DND-41 (cell line): ENCODE data around the gene CD96.

Experiments
- ATAC-seq: fragments of 200-7000 bp; cut with Tn5 transposase; 3 replicates; pipeline ENCODE4 v1.9.1; 2021; ENCODE audit warnings: low read depth; ENCODE audit not compliant: insufficient read depth
- DNase-seq: peaks from one replicate; pipeline ENCODE4 v3.0.0-alpha.2; 2020
- H2AFZ ChIP-seq: 2 replicates; pipeline ENCODE4 v1.6.0; 2012; ENCODE audit warnings: low read depth, low read length
- H3K27ac ChIP-seq: 2 replicates; pipeline ENCODE4 v1.5.1; 2012; ENCODE audit warnings: low read length, inconsistent platforms
- H3K27me3 ChIP-seq: fragments of 200-600 bp; sonication (generic); 2 replicates; pipeline ENCODE4 v1.6.0; 2012; ENCODE audit warnings: low read length, mild to moderate bottlenecking, inconsistent platforms; ENCODE audit not compliant: insufficient read depth, poor library complexity
- H3K36me3 ChIP-seq: 2 replicates; pipeline ENCODE4 v1.5.1; 2012; ENCODE audit warnings: low read length, inconsistent platforms; ENCODE audit not compliant: insufficient read depth
- H3K4me1 ChIP-seq: 2 replicates; pipeline ENCODE4 v1.5.1; 2012; ENCODE audit warnings: mild to moderate bottlenecking, low read length; ENCODE audit not compliant: insufficient read depth
- H3K4me2 ChIP-seq: 2 replicates; pipeline ENCODE4 v1.6.0; 2012; ENCODE audit warnings: mild to moderate bottlenecking, moderate library complexity, low read length, inconsistent platforms; ENCODE audit not compliant: insufficient read depth
- H3K4me3 ChIP-seq, 2 experiments: fragments of 200-600 bp in 1 of 2; shearing (Covaris generic) in 1 of 2; 2 replicates each; pipeline ENCODE4 v1.5.1; 2012 to 2016; ENCODE audit warnings: inconsistent platforms in 2 of 2, low read length in 2 of 2, mild to moderate bottlenecking in 2 of 2, low read depth in 1 of 2, moderate library complexity in 1 of 2
- H3K79me2 ChIP-seq: 2 replicates; pipeline ENCODE4 v1.6.0; 2012; ENCODE audit warnings: low read length, inconsistent platforms; ENCODE audit not compliant: insufficient read depth
- H3K9ac ChIP-seq: 2 replicates; pipeline ENCODE4 v1.6.0; 2012; ENCODE audit warnings: low read depth, mild to moderate bottlenecking, inconsistent platforms, low read length, moderate library complexity
- H3K9me3 ChIP-seq: 2 replicates; pipeline ENCODE4 v1.5.1; 2012; ENCODE audit warnings: low read length, moderate library complexity, mild to moderate bottlenecking, inconsistent platforms; ENCODE audit not compliant: insufficient read depth, severe bottlenecking
- H4K20me1 ChIP-seq: 2 replicates; pipeline ENCODE4 v1.6.0; 2012; ENCODE audit warnings: low read length; ENCODE audit not compliant: insufficient read depth
- EZH2 ChIP-seq: IDR thresholded peaks from 3 replicates; pipeline ENCODE4 v1.6.1; 2012; ENCODE audit warnings: borderline replicate concordance, low read depth, mild to moderate bottlenecking, moderate library complexity, low read length, inconsistent platforms; ENCODE audit not compliant: severe bottlenecking
- TF ChIP-seq, protein P1 (sequence below): IDR thresholded peaks from 2 replicates; pipeline ENCODE4 v1.5.1; 2012; ENCODE audit warnings: borderline replicate concordance, low read length, moderate library complexity, mild to moderate bottlenecking; ENCODE audit not compliant: poor library complexity, severe bottlenecking; ENCODE audit errors: extremely low read depth

Gene CD96

DNA sequence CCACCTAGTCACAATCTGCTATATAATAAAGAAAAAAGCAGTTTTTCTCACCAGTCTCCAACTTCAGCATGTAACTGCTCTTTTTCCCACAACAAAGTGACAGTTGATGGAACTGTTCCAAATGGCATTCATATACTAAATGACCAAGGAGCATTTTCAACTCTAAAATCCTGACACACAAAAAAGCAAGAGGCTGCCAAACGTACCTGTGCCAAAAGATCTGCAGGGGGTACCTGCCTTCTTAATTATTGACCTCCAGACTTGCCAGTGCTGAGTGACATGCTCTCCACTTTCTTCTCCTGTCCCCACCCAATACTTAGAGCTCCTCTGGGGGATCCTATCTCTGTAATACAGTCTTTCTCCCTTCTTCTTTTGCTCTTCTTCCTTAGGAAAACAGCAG is 35.1 kb downstream of the CD96 start:
- Histone ChIP-seq H3K27me3 (no peaks in the 10 kb centered on the region), H3K4me3 (no peak overlapping the region), H2AFZ (no peak overlapping the region), H3K4me1 (peaks cover 24% of the 10 kb centered on the region; the same call in 1 of the 2 replicates), H3K36me3 (peaks cover 86% of the 10 kb centered on the region), H3K79me2 (peaks cover 50% of the 10 kb centered on the region), H4K20me1 (no peaks in the 10 kb centered on the region), H3K9ac (no peak overlapping the region), H3K4me2 (no peak overlapping the region), H3K9me3 (no peaks in the 10 kb centered on the region), H3K27ac (peak overlapping the region; percentile 54)
- ATAC-seq (0 out of 3 replicates have a peak, but pooled peaks have one; percentile 32), DNase-seq (no peak)
- TF ChIP-seq, protein P1, sequence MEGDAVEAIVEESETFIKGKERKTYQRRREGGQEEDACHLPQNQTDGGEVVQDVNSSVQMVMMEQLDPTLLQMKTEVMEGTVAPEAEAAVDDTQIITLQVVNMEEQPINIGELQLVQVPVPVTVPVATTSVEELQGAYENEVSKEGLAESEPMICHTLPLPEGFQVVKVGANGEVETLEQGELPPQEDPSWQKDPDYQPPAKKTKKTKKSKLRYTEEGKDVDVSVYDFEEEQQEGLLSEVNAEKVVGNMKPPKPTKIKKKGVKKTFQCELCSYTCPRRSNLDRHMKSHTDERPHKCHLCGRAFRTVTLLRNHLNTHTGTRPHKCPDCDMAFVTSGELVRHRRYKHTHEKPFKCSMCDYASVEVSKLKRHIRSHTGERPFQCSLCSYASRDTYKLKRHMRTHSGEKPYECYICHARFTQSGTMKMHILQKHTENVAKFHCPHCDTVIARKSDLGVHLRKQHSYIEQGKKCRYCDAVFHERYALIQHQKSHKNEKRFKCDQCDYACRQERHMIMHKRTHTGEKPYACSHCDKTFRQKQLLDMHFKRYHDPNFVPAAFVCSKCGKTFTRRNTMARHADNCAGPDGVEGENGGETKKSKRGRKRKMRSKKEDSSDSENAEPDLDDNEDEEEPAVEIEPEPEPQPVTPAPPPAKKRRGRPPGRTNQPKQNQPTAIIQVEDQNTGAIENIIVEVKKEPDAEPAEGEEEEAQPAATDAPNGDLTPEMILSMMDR, result no peak
- TF ChIP-seq EZH2, result no peak

DNA sequence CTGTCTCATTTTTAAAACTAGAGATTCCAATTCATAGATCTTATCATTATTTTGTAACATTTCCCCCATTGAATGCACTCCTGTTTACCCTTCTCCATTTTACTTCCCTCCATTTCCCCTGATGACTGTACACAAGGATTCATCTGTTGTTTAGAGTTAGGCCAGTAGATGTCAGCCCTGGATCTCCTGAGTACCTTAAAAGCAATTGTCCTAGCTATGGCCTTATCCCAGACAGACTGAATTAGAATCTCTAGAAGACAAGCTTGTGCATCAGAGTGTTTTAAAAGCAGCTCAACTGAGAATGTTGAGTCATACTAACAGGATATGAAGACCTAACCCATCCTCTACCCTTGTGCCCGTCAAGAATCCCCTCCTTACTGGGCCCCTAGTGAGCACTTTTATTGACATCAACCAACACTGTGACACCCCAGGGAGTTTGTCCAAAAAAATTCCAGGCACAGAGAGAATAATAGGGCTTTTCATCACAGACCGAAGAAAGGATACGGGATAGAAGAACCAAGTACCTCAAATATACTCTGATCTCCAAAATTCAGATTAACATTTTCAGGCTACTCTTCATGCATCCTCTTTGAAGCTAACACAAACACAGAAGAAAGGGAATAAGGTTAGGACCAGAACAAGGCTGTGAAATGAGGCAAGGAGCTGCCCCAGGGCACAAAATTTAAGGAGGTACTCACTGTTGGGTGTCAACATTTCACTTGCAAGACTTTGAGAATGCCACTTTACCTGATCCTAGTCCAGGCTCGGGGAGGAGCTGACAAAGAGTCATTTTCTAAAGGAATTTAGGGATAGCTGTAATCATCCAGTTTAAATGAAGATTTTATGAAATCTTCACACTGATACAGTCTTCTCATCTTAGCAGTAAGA is 36.0 kb downstream of the CD96 start:
- Histone ChIP-seq H4K20me1 (no peaks in the 10 kb centered on the region), H3K4me1 (peaks cover 24% of the 10 kb centered on the region; the same call in 1 of the 2 replicates), H3K27ac (peak overlapping the region; percentile 54; the same call in 1 of the 2 replicates), H3K27me3 (no peaks in the 10 kb centered on the region), H3K4me3 (no peak overlapping the region), H3K9ac (no peak overlapping the region), H3K4me2 (no peak overlapping the region), H3K9me3 (no peaks in the 10 kb centered on the region), H2AFZ (no peak overlapping the region), H3K36me3 (peaks cover 87% of the 10 kb centered on the region), H3K79me2 (peaks cover 41% of the 10 kb centered on the region)
- DNase-seq, result no peak
- ATAC-seq, result peak; percentile 67
- no peak for TF ChIP-seq EZH2
- TF ChIP-seq, protein P1, result peak; percentile 53

DNA sequence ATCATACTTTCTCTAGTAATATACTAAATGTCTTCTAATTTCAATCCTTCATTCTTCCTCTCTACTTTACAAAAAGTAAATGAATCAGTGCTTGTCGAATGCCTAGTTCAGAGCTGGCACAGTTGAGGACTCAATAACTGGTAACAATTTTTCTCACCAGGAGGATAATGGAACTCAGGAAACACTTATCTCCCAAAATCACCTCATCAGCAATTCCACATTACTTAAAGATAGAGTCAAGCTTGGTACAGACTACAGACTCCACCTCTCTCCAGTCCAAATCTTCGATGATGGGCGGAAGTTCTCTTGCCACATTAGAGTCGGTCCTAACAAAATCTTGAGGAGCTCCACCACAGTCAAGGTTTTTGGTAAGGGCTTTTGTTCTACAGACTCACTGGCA is 36.9 kb downstream of the CD96 start:
- no peak overlapping the region for H3K9ac ChIP-seq
- H3K9me3 ChIP-seq, result no peaks in the 10 kb centered on the region
- H3K36me3 ChIP-seq, result peaks cover 87% of the 10 kb centered on the region
- no peak overlapping the region for H3K4me2 ChIP-seq
- no peak for DNase-seq
- ATAC-seq, result no peak
- peaks cover 24% of the 10 kb centered on the region; the same call in 1 of the 2 replicates for H3K4me1 ChIP-seq
- H3K79me2 ChIP-seq, result peaks cover 34% of the 10 kb centered on the region
- no peak overlapping the region for H3K4me3 ChIP-seq
- H3K27me3 ChIP-seq, result no peaks in the 10 kb centered on the region
- no peak for TF ChIP-seq EZH2
- H3K27ac ChIP-seq, result no peak overlapping the region
- no peak overlapping the region for H2AFZ ChIP-seq
- no peaks in the 10 kb centered on the region for H4K20me1 ChIP-seq

DNA sequence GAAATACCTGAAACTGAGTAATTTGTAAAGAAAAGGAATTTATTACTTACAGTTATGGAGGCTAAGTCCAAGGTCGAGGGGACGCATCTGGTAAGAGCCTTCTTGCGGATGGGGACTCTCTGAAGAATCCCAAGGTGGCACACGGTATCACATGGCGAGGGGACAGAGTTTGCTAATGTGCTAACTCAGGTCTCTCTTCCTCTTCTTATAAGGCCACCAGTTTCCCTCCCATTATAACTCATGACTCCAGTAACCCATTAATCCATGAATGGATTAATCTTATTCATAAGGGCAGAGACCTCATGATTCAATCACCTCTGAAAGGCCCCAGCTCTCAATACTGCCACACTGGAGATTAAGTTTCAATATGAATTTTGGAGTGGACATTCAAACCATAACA is 37.5 kb downstream of the CD96 start:
- TF ChIP-seq, protein P1, result no peak
- no peak for TF ChIP-seq EZH2
- Histone ChIP-seq H3K27ac (no peak overlapping the region), H3K36me3 (peaks cover 89% of the 10 kb centered on the region)

More for the DNA sequence above, 37.5 kb downstream of the CD96 start:
- H3K79me2 ChIP-seq, result peaks cover 28% of the 10 kb centered on the region
- no peak for DNase-seq
- no peak overlapping the region for H3K9ac ChIP-seq
- no peak overlapping the region for H3K4me2 ChIP-seq
- no peak for ATAC-seq
- no peaks in the 10 kb centered on the region for H4K20me1 ChIP-seq
- H3K4me3 ChIP-seq, result no peak overlapping the region
- no peaks in the 10 kb centered on the region for H3K9me3 ChIP-seq
- H3K27me3 ChIP-seq, result no peaks in the 10 kb centered on the region
- peaks cover 24% of the 10 kb centered on the region; the same call in 1 of the 2 replicates for H3K4me1 ChIP-seq
- H2AFZ ChIP-seq, result no peak overlapping the region
